Activated CD8-positive, alpha-beta T cell treated with anti-CD3 and anti-CD28 coated beads for 36 hours (primary cell): ENCODE results near the gene PGM2L1. TPM values are rescaled to one million over a fixed set of nuclear protein-coding genes. Genes with fewer than 3 reads are reported as not detected.

Source experiments
- ATAC-seq: fragments of 200-7000 bp; cut with Tn5 transposase; one replicate; pipeline ENCODE4 v1.10.0; 2021; ENCODE audit warnings: mild to moderate bottlenecking, moderate library complexity
- CTCF ChIA-PET: fragments of 350-600 bp; sonication (Branson Sonifier 250); formaldehyde crosslinking; loops from one replicate; lab custom pipeline; 2021; ENCODE audit warnings: antibody characterized with exemption; lab: Charles Lee
- POLR2A ChIA-PET: fragments of 350-600 bp; sonication (Branson Sonifier 250); formaldehyde crosslinking; loops from one replicate; lab custom pipeline; 2021; ENCODE audit warnings: antibody characterized with exemption; lab: Charles Lee
- DNase-seq: peaks from one replicate; pipeline ENCODE4 v3.0.0-alpha.2; 2020
- H3K27ac Mint-ChIP-seq: one replicate; pipeline ENCODE4 v1.8.0; 2021; ENCODE audit warnings: mild to moderate bottlenecking, mixed read lengths
- H3K27me3 Mint-ChIP-seq: one replicate; pipeline ENCODE4 v1.8.0; 2021; ENCODE audit warnings: mixed read lengths
- H3K36me3 Mint-ChIP-seq: one replicate; pipeline ENCODE4 v1.8.0; 2021; ENCODE audit warnings: low read depth, mixed read lengths
- H3K4me1 Mint-ChIP-seq: one replicate; pipeline ENCODE4 v1.8.0; 2021; ENCODE audit warnings: low read depth, mixed read lengths
- H3K4me3 Mint-ChIP-seq: one replicate; pipeline ENCODE4 v1.8.0; 2021; ENCODE audit warnings: mild to moderate bottlenecking, moderate library complexity, mixed read lengths
- H3K9me3 Mint-ChIP-seq: one replicate; pipeline ENCODE4 v1.8.0; 2021; ENCODE audit warnings: mixed read lengths
- CTCF ChIP-seq: fragments of 200-600 bp; IDR thresholded peaks from one replicate; pipeline ENCODE4 v1.8.0; 2022; ENCODE audit warnings: antibody characterized with exemption, mild to moderate bottlenecking
- intact Hi-C: fragments of 100-400 bp; cut with micrococcal nuclease; formaldehyde crosslinking; loops from one replicate; pipeline ENCODE4 v1.10.0; 2022
- total RNA-seq, 2 experiments: library from RNA; stranded (reverse); gene quantifications; one replicate each; pipeline ENCODE4 v1.2.3, GENCODE V29; 2021

The PGM2L1 gene
- total RNA-seq, 2 experiments from 2014 or later = 5.8 to 5.9 TPM

GRCh38 chr11:74284466-74284865 lies 113.8 kb downstream of the PGM2L1 start:
- H3K9me3 Mint-ChIP-seq = no peaks in the 10 kb centered on the region
- H3K27me3 Mint-ChIP-seq = no peaks in the 10 kb centered on the region
- intact Hi-C loops = no loop called here
- no peaks in the 10 kb centered on the region for H3K36me3 Mint-ChIP-seq
- no peak overlapping the region for H3K27ac Mint-ChIP-seq
- ChIA-PET POLR2A (interaction anchor here (1.4 kb wide), 1 partner anchor 23 kb away, joined by 3 read pairs; no protein-coding TSS in a partner anchor), CTCF (no interaction called here)
- ATAC-seq = no peak
- H3K4me1 Mint-ChIP-seq = no peaks in the 10 kb centered on the region
- DNase-seq = no peak
- no peak overlapping the region for H3K4me3 Mint-ChIP-seq
- TF ChIP-seq CTCF = no peak

GRCh38 chr11:74283580-74284180 lies 114.6 kb downstream of the PGM2L1 start:
- Mint-ChIP-seq H3K4me3 (no peak overlapping the region), H3K9me3 (no peaks in the 10 kb centered on the region), H3K27me3 (no peaks in the 10 kb centered on the region), H3K36me3 (no peaks in the 10 kb centered on the region), H3K27ac (no peak overlapping the region), H3K4me1 (no peaks in the 10 kb centered on the region)
- ATAC-seq = no peak
- intact Hi-C loops = no loop called here
- ChIA-PET POLR2A (interaction anchor here (1.4 kb wide), 1 partner anchor 23 kb away, joined by 3 read pairs; no protein-coding TSS in a partner anchor), CTCF (interaction anchor here (1.3 kb wide), 1 partner anchor 169 kb away, joined by 4 read pairs; no protein-coding TSS in a partner anchor)
- DNase-seq = no peak
- TF ChIP-seq CTCF = no peak

- TF ChIP-seq CTCF = no peak
- ChIA-PET POLR2A (no interaction called here), CTCF (interaction anchor here (1.3 kb wide), 1 partner anchor 170 kb away, joined by 4 read pairs; no protein-coding TSS in a partner anchor)
- no peaks in the 10 kb centered on the region for H3K27me3 Mint-ChIP-seq
- no peak overlapping the region for H3K27ac Mint-ChIP-seq
- no peaks in the 10 kb centered on the region for H3K36me3 Mint-ChIP-seq
- H3K4me1 Mint-ChIP-seq = no peaks in the 10 kb centered on the region
- H3K4me3 Mint-ChIP-seq = no peak overlapping the region
- DNase-seq (no peak), ATAC-seq (no peak)
- no peaks in the 10 kb centered on the region for H3K9me3 Mint-ChIP-seq
- intact Hi-C loops = no loop called here
Observed at GRCh38 chr11:74282914-74283371, 115.3 kb downstream of the PGM2L1 start.

GRCh38 chr11:74282421-74282820 lies 115.8 kb downstream of the PGM2L1 start:
- CTCF ChIA-PET = no interaction called here
- Mint-ChIP-seq H3K36me3 (no peaks in the 10 kb centered on the region), H3K4me1 (no peaks in the 10 kb centered on the region), H3K27me3 (no peaks in the 10 kb centered on the region), H3K9me3 (no peaks in the 10 kb centered on the region), H3K27ac (no peak overlapping the region), H3K4me3 (no peak overlapping the region)
- intact Hi-C loops = no loop called here
- POLR2A ChIA-PET = no interaction called here
- DNase-seq (no peak), ATAC-seq (no peak)
- TF ChIP-seq CTCF = no peak

GRCh38 chr11:74280494-74280893 lies 117.7 kb downstream of the PGM2L1 start:
- H3K4me1 Mint-ChIP-seq = no peaks in the 10 kb centered on the region
- intact Hi-C loops = no loop called here
- no peaks in the 10 kb centered on the region for H3K9me3 Mint-ChIP-seq
- H3K4me3 Mint-ChIP-seq = no peak overlapping the region
- POLR2A ChIA-PET = no interaction called here
- no peak overlapping the region for H3K27ac Mint-ChIP-seq
- peaks cover 2% of the 10 kb centered on the region for H3K27me3 Mint-ChIP-seq
- no peak for TF ChIP-seq CTCF
- no peaks in the 10 kb centered on the region for H3K36me3 Mint-ChIP-seq
- CTCF ChIA-PET = no interaction called here
- DNase-seq = no peak
- ATAC-seq = no peak
